ENCODE data around the gene TMEM52.

DNA sequence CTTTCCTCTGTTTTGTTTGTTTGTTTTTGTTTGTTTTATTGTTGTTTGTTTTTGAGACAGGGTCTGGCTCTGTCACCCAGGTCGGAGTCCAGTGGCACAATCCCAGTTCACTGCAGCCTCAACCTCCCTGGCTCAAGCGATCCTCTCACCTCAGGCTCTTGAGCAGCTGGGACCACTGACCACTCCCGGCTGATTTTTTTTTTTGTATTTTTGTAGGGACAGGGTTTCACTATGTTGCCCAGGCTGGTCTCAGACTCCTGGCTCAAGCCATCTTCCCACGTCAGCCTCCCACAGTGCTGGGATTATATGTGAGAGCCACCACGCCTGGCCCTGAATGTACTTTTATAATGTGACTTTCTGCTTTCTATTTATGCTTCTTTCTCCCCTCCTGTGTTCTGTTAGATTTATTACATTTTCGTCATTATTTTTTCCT is 9.0 kb downstream of the TMEM52 start:
- TF ChIP-seq, protein P1, sequence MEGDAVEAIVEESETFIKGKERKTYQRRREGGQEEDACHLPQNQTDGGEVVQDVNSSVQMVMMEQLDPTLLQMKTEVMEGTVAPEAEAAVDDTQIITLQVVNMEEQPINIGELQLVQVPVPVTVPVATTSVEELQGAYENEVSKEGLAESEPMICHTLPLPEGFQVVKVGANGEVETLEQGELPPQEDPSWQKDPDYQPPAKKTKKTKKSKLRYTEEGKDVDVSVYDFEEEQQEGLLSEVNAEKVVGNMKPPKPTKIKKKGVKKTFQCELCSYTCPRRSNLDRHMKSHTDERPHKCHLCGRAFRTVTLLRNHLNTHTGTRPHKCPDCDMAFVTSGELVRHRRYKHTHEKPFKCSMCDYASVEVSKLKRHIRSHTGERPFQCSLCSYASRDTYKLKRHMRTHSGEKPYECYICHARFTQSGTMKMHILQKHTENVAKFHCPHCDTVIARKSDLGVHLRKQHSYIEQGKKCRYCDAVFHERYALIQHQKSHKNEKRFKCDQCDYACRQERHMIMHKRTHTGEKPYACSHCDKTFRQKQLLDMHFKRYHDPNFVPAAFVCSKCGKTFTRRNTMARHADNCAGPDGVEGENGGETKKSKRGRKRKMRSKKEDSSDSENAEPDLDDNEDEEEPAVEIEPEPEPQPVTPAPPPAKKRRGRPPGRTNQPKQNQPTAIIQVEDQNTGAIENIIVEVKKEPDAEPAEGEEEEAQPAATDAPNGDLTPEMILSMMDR (IDR thresholded peaks at IDR 0.05; ENCODE audit: low read length), result no peak
- TF ChIP-seq EZH2 (optimal IDR thresholded peaks at IDR 0.05; ENCODE audit: low read depth, low read length) (no peak), EZH2phosphoT487 (IDR thresholded peaks at IDR 0.05; ENCODE audit: low read length) (no peak)
